BE2C (cell line): ENCODE data around the gene DCAF10.
"Not testable (repeated sequence)": the region's sequence is repeated elsewhere in the genome, so short reads cannot be mapped to it uniquely, and the experiment has no call there.

Experiments
- DNase-seq: peaks from one replicate; pipeline ENCODE4 v3.0.0-alpha.2; 2020
- H3K27me3 ChIP-seq: fragments of 250-450 bp; sonication (Bioruptor Pico); 2 replicates; pipeline ENCODE4 v1.5.1; 2020; ENCODE audit warnings: mild to moderate bottlenecking
- H3K36me3 ChIP-seq: fragments of 250-450 bp; sonication (Bioruptor Pico); 2 replicates; pipeline ENCODE4 v1.5.1; 2020; ENCODE audit warnings: mild to moderate bottlenecking
- H3K4me1 ChIP-seq: fragments of 250-450 bp; sonication (Bioruptor Pico); 2 replicates; pipeline ENCODE4 v1.5.1; 2020
- H3K4me3 ChIP-seq: 2 replicates; pipeline ENCODE4 v1.5.1; 2011; ENCODE audit warnings: low read depth, low read length
- H3K9me3 ChIP-seq: fragments of 250-450 bp; sonication (Bioruptor Pico); 2 replicates; pipeline ENCODE4 v1.5.1; 2020
- TF ChIP-seq, protein P1 (sequence below): IDR thresholded peaks from 2 replicates; pipeline ENCODE4 v1.5.1; 2012; ENCODE audit warnings: mild to moderate bottlenecking, low read depth, low read length

The DCAF10 gene

GRCh38 chr9:37889536-37889935, 88.9 kb downstream of the DCAF10 start:
- peaks cover 22% of the 10 kb centered on the region for H3K36me3 ChIP-seq
- no peak for DNase-seq
- TF ChIP-seq, protein P1, sequence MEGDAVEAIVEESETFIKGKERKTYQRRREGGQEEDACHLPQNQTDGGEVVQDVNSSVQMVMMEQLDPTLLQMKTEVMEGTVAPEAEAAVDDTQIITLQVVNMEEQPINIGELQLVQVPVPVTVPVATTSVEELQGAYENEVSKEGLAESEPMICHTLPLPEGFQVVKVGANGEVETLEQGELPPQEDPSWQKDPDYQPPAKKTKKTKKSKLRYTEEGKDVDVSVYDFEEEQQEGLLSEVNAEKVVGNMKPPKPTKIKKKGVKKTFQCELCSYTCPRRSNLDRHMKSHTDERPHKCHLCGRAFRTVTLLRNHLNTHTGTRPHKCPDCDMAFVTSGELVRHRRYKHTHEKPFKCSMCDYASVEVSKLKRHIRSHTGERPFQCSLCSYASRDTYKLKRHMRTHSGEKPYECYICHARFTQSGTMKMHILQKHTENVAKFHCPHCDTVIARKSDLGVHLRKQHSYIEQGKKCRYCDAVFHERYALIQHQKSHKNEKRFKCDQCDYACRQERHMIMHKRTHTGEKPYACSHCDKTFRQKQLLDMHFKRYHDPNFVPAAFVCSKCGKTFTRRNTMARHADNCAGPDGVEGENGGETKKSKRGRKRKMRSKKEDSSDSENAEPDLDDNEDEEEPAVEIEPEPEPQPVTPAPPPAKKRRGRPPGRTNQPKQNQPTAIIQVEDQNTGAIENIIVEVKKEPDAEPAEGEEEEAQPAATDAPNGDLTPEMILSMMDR = no peak
- no peaks in the 10 kb centered on the region for H3K9me3 ChIP-seq
- H3K4me1 ChIP-seq = peaks cover 4% of the 10 kb centered on the region; the same call in 1 of the 2 replicates
- H3K4me3 ChIP-seq = no peak overlapping the region
- no peaks in the 10 kb centered on the region for H3K27me3 ChIP-seq

DNA sequence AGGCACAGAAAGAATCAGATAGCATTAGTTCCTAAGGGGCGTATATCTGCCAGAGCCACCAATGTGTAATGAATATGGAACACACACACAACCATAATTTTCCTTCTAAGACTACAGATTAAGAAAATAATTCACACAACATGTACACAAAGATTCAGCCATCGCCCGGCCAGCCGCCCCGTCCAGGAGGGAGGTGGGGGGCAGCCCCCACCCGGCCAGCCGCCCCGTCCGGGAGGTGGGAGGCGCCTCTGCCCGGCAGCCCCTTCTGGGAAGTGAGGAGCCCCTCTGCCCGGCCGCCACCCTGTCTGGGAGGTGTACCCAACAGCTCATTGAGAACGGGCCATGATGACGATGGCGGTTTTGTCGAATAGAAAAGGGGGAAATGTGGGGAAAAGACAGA, 90.4 kb downstream of the DCAF10 start:
- not testable (repeated sequence) for H3K4me1 ChIP-seq, DNase-seq, H3K9me3 ChIP-seq, H3K27me3 ChIP-seq, H3K4me3 ChIP-seq
- peaks cover 37% of the 10 kb centered on the region for H3K36me3 ChIP-seq

DNA sequence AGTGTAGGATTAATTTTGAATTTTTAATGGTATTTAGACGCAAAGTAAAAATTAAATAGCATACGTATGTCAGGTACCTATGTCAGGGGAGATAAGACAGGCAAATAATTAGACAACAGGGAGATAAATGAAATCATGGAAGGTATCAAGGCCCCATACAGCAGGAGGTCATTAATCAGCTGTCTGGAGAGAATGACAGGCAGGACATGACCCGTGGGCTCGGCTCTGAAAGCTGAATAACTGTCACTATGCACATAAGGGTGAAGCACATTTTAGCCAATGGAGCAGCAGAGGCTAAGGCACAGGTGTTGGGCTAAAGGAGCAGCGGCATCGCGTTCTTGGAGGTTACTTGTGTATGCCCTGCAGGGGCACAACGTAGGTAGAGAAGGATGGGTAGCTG, 91.5 kb downstream of the DCAF10 start:
- TF ChIP-seq, protein P1 = no peak
- H3K27me3 ChIP-seq = no peaks in the 10 kb centered on the region
- no peaks in the 10 kb centered on the region for H3K9me3 ChIP-seq
- H3K36me3 ChIP-seq = peaks cover 45% of the 10 kb centered on the region
- H3K4me1 ChIP-seq = peaks cover 4% of the 10 kb centered on the region; the same call in 1 of the 2 replicates
- no peak for DNase-seq
- H3K4me3 ChIP-seq = no peak overlapping the region

DNA sequence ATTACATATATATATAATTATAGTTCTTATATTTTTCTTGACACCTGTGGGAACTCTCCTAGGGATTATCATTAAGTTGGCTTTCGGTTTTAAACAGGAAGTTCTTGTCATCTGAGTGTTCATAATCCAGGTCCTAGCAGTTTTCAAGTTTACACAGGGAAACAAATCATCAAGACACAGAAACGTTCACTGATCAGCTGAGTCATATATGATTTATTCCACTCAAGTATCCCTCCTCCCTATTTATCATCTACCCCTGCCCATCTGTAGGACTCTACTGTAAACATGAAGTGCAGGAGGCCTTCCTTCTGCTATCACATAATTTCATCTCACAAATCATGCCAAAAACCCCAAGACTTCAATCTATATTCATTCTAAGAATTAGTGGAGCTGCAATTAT, 97.1 kb downstream of the DCAF10 start:
- no peaks in the 10 kb centered on the region; the same call in 1 of the 2 replicates for H3K4me1 ChIP-seq
- H3K27me3 ChIP-seq = no peaks in the 10 kb centered on the region
- H3K36me3 ChIP-seq = peaks cover 48% of the 10 kb centered on the region
- no peaks in the 10 kb centered on the region for H3K9me3 ChIP-seq
- no peak for DNase-seq
- TF ChIP-seq, protein P1 = no peak
- no peak overlapping the region for H3K4me3 ChIP-seq

DNA sequence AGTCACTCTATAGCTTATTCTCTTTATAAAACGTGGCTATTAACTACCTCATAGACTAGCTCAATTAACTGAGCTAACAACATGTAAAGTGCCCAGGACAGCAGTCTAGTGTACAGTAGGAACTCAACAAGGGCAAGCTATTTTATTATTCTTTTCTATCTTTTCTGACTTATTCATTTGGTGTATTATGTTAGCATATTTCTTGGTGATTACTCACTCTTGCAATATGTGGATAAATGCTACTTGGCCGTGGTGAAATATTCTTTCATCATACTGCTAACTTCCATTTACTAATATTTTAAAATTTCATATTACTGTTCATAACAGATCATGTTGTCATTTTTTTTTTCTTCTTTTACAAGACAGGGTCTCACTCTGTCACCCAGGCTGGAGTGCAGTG, 98.4 kb downstream of the DCAF10 start:
- Histone ChIP-seq H3K4me1 (no peaks in the 10 kb centered on the region; the same call in 1 of the 2 replicates), H3K36me3 (peaks cover 41% of the 10 kb centered on the region), H3K9me3 (no peaks in the 10 kb centered on the region), H3K27me3 (no peaks in the 10 kb centered on the region), H3K4me3 (no peak overlapping the region)
- TF ChIP-seq, protein P1 = no peak
- no peak for DNase-seq

GRCh38 chr9:37902131-37902530, 101.5 kb downstream of the DCAF10 start:
- DNase-seq = no peak
- no peaks in the 10 kb centered on the region for H3K9me3 ChIP-seq
- H3K4me3 ChIP-seq = no peak overlapping the region; the same call in 1 of the 2 replicates
- TF ChIP-seq, protein P1 = no peak
- H3K4me1 ChIP-seq = no peaks in the 10 kb centered on the region; the same call in none of the 2 replicates
- peaks cover 16% of the 10 kb centered on the region for H3K36me3 ChIP-seq
- H3K27me3 ChIP-seq = no peaks in the 10 kb centered on the region
